Esophagus muscularis mucosa (tissue), 4 donors: Measurements from ENCODE around the gene ZC3H14.

Source experiments
- EP300 ChIP-seq: sonication (generic); formaldehyde crosslinking; IDR thresholded peaks from one replicate; pipeline ENCODE4 v1.6.1; 2017; ENCODE audit warnings: antibody characterized with exemption
- POLR2A ChIP-seq: fragments of 450-650 bp; IDR thresholded peaks from one replicate; pipeline ENCODE4 v1.6.1; 2017; ENCODE audit warnings: antibody characterized with exemption, moderate library complexity, mild to moderate bottlenecking, low read depth
- POLR2AphosphoS5 ChIP-seq, 2 donors: sonication (generic); formaldehyde crosslinking; IDR thresholded peaks; one replicate each; pipeline ENCODE4 v1.6.1; 2017; ENCODE audit warnings: antibody characterized with exemption in 2 of 2
- TF ChIP-seq, protein P1 (sequence below), 3 experiments: fragments of 200-600 bp in 2 of 3; fragments of 450-650 bp in 1 of 3; sonication (generic) in 2 of 3; IDR thresholded peaks; one replicate each; pipeline ENCODE4 v1.5.1; 2017 to 2019; ENCODE audit warnings: antibody characterized with exemption in 3 of 3, mild to moderate bottlenecking in 2 of 3, moderate library complexity in 1 of 3

DNA sequence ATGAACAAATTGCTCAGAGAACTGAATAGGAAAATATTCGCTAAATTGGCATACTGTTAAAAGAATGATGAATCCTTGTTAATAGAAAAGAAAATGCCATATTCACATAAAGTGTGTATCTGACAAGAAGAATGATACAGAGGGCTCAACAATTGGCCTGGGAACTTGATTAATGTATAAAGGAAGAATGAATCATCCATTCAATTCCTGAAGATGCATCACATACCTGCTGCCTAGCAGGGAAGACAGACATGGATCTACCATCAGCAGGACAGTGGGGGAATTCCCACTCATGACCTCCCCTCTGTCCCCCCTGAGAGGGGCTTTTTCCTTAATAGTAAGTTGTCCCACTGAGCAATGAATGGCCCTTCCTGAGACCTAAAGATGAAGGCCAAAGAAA, 21.5 kb upstream of the ZC3H14 start:
- TF ChIP-seq POLR2A (no peak), EP300 (no peak), POLR2AphosphoS5 (IDR thresholded peaks at IDR 0.05) (no peak)
- TF ChIP-seq, protein P1, sequence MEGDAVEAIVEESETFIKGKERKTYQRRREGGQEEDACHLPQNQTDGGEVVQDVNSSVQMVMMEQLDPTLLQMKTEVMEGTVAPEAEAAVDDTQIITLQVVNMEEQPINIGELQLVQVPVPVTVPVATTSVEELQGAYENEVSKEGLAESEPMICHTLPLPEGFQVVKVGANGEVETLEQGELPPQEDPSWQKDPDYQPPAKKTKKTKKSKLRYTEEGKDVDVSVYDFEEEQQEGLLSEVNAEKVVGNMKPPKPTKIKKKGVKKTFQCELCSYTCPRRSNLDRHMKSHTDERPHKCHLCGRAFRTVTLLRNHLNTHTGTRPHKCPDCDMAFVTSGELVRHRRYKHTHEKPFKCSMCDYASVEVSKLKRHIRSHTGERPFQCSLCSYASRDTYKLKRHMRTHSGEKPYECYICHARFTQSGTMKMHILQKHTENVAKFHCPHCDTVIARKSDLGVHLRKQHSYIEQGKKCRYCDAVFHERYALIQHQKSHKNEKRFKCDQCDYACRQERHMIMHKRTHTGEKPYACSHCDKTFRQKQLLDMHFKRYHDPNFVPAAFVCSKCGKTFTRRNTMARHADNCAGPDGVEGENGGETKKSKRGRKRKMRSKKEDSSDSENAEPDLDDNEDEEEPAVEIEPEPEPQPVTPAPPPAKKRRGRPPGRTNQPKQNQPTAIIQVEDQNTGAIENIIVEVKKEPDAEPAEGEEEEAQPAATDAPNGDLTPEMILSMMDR (IDR thresholded peaks at IDR 0.05): no peak
